OCI-LY7 (cell line): ENCODE measurements around the gene FLOT2.

ENCODE experiments used
- CTCF ChIP-seq: fragments of 200-600 bp; sonication (generic); conservative IDR thresholded peaks from 2 replicates; pipeline ENCODE4 v1.5.1; 2014; ENCODE audit warnings: mild to moderate bottlenecking, antibody characterized with exemption, low read length, moderate library complexity, mixed read lengths
- EZH2phosphoT487 ChIP-seq: fragments of 200-600 bp; sonication (generic); IDR thresholded peaks from 2 replicates; pipeline ENCODE4 v1.6.1; 2018; ENCODE audit warnings: low read depth, borderline replicate concordance, mild to moderate bottlenecking, mixed run types, antibody characterized with exemption, low read length, moderate library complexity, mixed read lengths

GRCh38 chr17:28883967-28884702 lies 13.4 kb downstream of the FLOT2 start:
- TF ChIP-seq CTCF (no peak), EZH2phosphoT487 (no peak)
